PC-3 (cell line): Measurements from ENCODE around the gene CACNA1S.

Experiments
- EZH2 ChIP-seq: fragments of 300-600 bp; sonication (generic); IDR thresholded peaks from one replicate; pipeline ENCODE4 v1.6.1; 2017; ENCODE audit warnings: antibody characterized with exemption, mild to moderate bottlenecking, low read length; ENCODE audit not compliant: unreplicated experiment
- EZH2phosphoT487 ChIP-seq: fragments of 300-600 bp; sonication (generic); IDR thresholded peaks from 2 replicates; pipeline ENCODE4 v1.6.1; 2018; ENCODE audit warnings: mild to moderate bottlenecking, antibody characterized with exemption, low read length, borderline replicate concordance
- TF ChIP-seq, protein P1 (sequence below): fragments of 300-600 bp; sonication (generic); conservative IDR thresholded peaks from 2 replicates; pipeline ENCODE4 v1.5.1; 2017; ENCODE audit warnings: antibody characterized with exemption, low read depth, mild to moderate bottlenecking, low read length

- TF ChIP-seq, protein P1, sequence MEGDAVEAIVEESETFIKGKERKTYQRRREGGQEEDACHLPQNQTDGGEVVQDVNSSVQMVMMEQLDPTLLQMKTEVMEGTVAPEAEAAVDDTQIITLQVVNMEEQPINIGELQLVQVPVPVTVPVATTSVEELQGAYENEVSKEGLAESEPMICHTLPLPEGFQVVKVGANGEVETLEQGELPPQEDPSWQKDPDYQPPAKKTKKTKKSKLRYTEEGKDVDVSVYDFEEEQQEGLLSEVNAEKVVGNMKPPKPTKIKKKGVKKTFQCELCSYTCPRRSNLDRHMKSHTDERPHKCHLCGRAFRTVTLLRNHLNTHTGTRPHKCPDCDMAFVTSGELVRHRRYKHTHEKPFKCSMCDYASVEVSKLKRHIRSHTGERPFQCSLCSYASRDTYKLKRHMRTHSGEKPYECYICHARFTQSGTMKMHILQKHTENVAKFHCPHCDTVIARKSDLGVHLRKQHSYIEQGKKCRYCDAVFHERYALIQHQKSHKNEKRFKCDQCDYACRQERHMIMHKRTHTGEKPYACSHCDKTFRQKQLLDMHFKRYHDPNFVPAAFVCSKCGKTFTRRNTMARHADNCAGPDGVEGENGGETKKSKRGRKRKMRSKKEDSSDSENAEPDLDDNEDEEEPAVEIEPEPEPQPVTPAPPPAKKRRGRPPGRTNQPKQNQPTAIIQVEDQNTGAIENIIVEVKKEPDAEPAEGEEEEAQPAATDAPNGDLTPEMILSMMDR, result no peak
- TF ChIP-seq EZH2 (no peak), EZH2phosphoT487 (no peak)
These were observed 110.3 kb downstream of the CACNA1S start for GRCh38 chr1:201001962-201002361.
